Breast epithelium (tissue), 4 donors: ENCODE results near the gene TOM1. TPM values are rescaled to one million over a fixed set of nuclear protein-coding genes. Genes with fewer than 3 reads are reported as not detected.
A peak's percentile ranks its signal among the peaks of the same experiment; 100 is the strongest.

Experiments used
- DNase-seq, 2 donors: peaks; one replicate each; pipeline ENCODE4 v3.0.0-alpha.2; 2019; ENCODE audit warnings: low spot score in 2 of 2
- H3K27ac ChIP-seq, 2 donors: fragments of 200-600 bp; sonication (generic) in 1 of 2; one replicate each; pipeline ENCODE4 v1.5.1; 2016 to 2019; ENCODE audit warnings: mild to moderate bottlenecking in 1 of 2
- H3K27me3 ChIP-seq, 2 donors: fragments of 200-600 bp; sonication (generic) in 1 of 2; one replicate each; pipeline versions ENCODE4 v1.5.1 to v1.6.0; 2017 to 2019; ENCODE audit warnings: control low read depth in 1 of 2, mild to moderate bottlenecking in 1 of 2
- H3K36me3 ChIP-seq: fragments of 200-600 bp; one replicate; pipeline ENCODE4 v1.5.1; 2019
- H3K4me1 ChIP-seq, 2 donors: fragments of 200-600 bp; sonication (generic); one replicate each; pipeline ENCODE4 v1.5.1; 2016 to 2019; ENCODE audit warnings: control low read depth in 1 of 2
- H3K4me3 ChIP-seq, 3 donors: fragments of 200-600 bp; sonication (generic); 1 replicate in 2 of 3; 2 replicates in 1 of 3; pipeline ENCODE4 v1.5.1; 2016 to 2019; ENCODE audit warnings: mild to moderate bottlenecking in 3 of 3, moderate library complexity in 2 of 3
- H3K9me3 ChIP-seq, 2 donors: fragments of 200-600 bp; sonication (generic) in 1 of 2; one replicate each; pipeline ENCODE4 v1.5.1; 2016 to 2019; ENCODE audit warnings: control low read depth in 1 of 2
- CTCF ChIP-seq, 3 donors: fragments of 450-650 bp; IDR thresholded peaks; one replicate each; pipeline ENCODE4 v1.5.1; 2016 to 2017; ENCODE audit warnings: antibody characterized with exemption in 3 of 3, mild to moderate bottlenecking in 3 of 3, moderate library complexity in 3 of 3
- POLR2A ChIP-seq: fragments of 450-650 bp; IDR thresholded peaks from one replicate; pipeline ENCODE4 v1.6.1; 2016; ENCODE audit warnings: antibody characterized with exemption, mild to moderate bottlenecking, moderate library complexity
- POLR2AphosphoS5 ChIP-seq, 3 donors: sonication (generic); formaldehyde crosslinking; IDR thresholded peaks; one replicate each; pipeline ENCODE4 v1.6.1; 2017; ENCODE audit warnings: antibody characterized with exemption in 3 of 3
- intact Hi-C: fragments of 100-400 bp; cut with DNase I; formaldehyde crosslinking; loops from one replicate; pipeline ENCODE4 v1.15.1; 2023; ENCODE audit warnings: low total_unique reads
- total RNA-seq, 3 donors: library from RNA; depleted of rRNA; stranded (reverse); fragments of >200 nt; gene quantifications; one replicate each; pipeline ENCODE4 v1.1.0, GENCODE V29; 2016

The TOM1 gene
- total RNA-seq, 3 donors from 2014 or later: 85.6 to 106 (median 105) TPM

GRCh38 chr22:35310556-35311550, 11.2 kb downstream of the TOM1 start:
- DNase-seq: peak in 1 of 2 donors; percentile 18
- H3K4me1 ChIP-seq: peaks cover 8 to 33% of the 10 kb centered on the region in 2 donors
- H3K9me3 ChIP-seq: no peaks in the 10 kb centered on the region
- no peaks in the 10 kb centered on the region for H3K36me3 ChIP-seq
- H3K4me3 ChIP-seq: peak overlapping the region in 1 of 3 donors; percentile 14
- intact Hi-C loops: no loop called here
- H3K27me3 ChIP-seq: no peaks in the 10 kb centered on the region
- H3K27ac ChIP-seq: no peak overlapping the region
- TF ChIP-seq CTCF (IDR thresholded peaks at IDR 0.05) (no peak), POLR2A (no peak), POLR2AphosphoS5 (IDR thresholded peaks at IDR 0.05) (no peak)

GRCh38 chr22:35311551-35311999, 11.9 kb downstream of the TOM1 start:
- Histone ChIP-seq H3K27me3 (no peaks in the 10 kb centered on the region), H3K4me1 (peaks cover 8 to 39% of the 10 kb centered on the region in 2 donors), H3K9me3 (no peaks in the 10 kb centered on the region), H3K4me3 (no peak overlapping the region), H3K36me3 (no peaks in the 10 kb centered on the region), H3K27ac (no peak overlapping the region)
- no peak for DNase-seq
- no peak for TF ChIP-seq POLR2AphosphoS5 (IDR thresholded peaks at IDR 0.05)
- TF ChIP-seq POLR2A: no peak
- no peak for TF ChIP-seq CTCF (IDR thresholded peaks at IDR 0.05)
- intact Hi-C loops: no loop called here

- no peaks in the 10 kb centered on the region for H3K9me3 ChIP-seq
- no peaks in the 10 kb centered on the region for H3K36me3 ChIP-seq
- no peak overlapping the region for H3K4me3 ChIP-seq
- TF ChIP-seq POLR2AphosphoS5 (IDR thresholded peaks at IDR 0.05) (no peak), POLR2A (no peak), CTCF (IDR thresholded peaks at IDR 0.05) (no peak)
- intact Hi-C loops: no loop called here
- DNase-seq: no peak
- peaks cover 8 to 39% of the 10 kb centered on the region in 2 donors for H3K4me1 ChIP-seq
- H3K27ac ChIP-seq: peak overlapping the region; percentile 72 to 80
- H3K27me3 ChIP-seq: no peaks in the 10 kb centered on the region
Observed at GRCh38 chr22:35312198-35313059, 12.7 kb downstream of the TOM1 start.

GRCh38 chr22:35313311-35314121, 13.8 kb downstream of the TOM1 start:
- Histone ChIP-seq H3K27me3 (no peaks in the 10 kb centered on the region), H3K4me3 (no peak overlapping the region), H3K36me3 (no peaks in the 10 kb centered on the region), H3K9me3 (no peaks in the 10 kb centered on the region), H3K27ac (peak overlapping the region; percentile 72 to 80), H3K4me1 (peaks cover 8 to 39% of the 10 kb centered on the region in 2 donors)
- TF ChIP-seq CTCF (IDR thresholded peaks at IDR 0.05): no peak
- TF ChIP-seq POLR2A: no peak
- TF ChIP-seq POLR2AphosphoS5 (IDR thresholded peaks at IDR 0.05): peak in 1 of 3 donors; percentile 12
- intact Hi-C loops: no loop called here
- peak in 1 of 2 donors; percentile 42 for DNase-seq
